GM12873 (cell line): ENCODE results near the gene IGF1R.

Experiments used
- TF ChIP-seq, protein P1 (sequence below): IDR thresholded peaks from 2 replicates; pipeline ENCODE4 v1.5.1; 2012; ENCODE audit warnings: low read depth, mild to moderate bottlenecking, moderate library complexity, low read length, control low read depth; ENCODE audit not compliant: insufficient read depth; ENCODE audit errors: missing control alignments

Gene IGF1R

DNA sequence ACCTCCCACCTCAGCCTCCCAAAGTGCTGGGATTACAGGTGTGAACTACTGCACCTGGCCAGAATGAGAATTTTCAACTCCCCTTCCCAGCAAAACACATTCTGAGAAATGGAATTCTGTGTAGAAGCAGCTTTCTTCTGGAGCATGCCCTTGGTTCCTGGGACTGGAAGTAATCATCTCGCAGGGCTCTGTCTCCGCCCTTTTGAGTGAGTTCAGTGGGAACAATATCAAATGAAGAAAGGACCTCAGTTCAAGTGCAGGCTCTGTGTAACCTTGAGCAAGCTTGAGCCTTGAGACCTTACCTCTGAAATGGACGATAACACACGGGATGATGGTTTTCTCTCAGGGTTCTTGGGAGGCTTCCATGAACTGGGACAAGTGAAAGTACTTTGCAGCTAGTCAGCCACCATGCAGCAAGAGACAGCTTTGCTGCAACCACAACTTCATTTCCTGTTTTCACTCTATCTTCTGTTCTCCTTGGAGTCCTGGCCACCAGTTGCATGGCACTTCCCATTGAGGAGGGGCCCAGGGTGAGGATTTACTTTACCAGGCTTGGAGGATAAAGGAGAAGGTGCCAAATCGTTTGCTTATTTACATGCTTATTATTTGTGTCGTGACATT lies 35.7 kb upstream of the IGF1R start:
- TF ChIP-seq, protein P1, sequence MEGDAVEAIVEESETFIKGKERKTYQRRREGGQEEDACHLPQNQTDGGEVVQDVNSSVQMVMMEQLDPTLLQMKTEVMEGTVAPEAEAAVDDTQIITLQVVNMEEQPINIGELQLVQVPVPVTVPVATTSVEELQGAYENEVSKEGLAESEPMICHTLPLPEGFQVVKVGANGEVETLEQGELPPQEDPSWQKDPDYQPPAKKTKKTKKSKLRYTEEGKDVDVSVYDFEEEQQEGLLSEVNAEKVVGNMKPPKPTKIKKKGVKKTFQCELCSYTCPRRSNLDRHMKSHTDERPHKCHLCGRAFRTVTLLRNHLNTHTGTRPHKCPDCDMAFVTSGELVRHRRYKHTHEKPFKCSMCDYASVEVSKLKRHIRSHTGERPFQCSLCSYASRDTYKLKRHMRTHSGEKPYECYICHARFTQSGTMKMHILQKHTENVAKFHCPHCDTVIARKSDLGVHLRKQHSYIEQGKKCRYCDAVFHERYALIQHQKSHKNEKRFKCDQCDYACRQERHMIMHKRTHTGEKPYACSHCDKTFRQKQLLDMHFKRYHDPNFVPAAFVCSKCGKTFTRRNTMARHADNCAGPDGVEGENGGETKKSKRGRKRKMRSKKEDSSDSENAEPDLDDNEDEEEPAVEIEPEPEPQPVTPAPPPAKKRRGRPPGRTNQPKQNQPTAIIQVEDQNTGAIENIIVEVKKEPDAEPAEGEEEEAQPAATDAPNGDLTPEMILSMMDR, result no peak

- TF ChIP-seq, protein P1, result no peak
These were observed 33.7 kb upstream of the IGF1R start for GRCh38 chr15:98614681-98615080.

DNA sequence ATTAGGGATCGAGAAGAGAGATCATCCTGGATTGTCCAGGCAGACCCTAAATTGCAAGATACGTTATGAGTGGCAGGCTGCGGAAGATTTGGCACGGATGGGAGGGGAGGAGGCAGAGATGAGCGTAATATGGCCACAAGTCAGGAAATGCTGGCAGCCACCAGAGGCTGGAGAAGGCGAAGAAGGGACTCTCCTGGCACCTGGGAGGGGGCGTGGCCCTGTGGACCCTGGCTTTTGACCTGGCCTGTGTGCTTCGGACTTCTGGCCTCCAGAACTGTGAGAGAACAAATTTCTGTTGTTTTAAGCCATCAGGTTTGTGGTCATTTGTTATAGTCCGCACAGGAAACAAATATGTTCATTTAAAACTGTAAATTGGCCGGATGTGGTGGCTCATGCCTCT lies 31.9 kb upstream of the IGF1R start:
- TF ChIP-seq, protein P1, result no peak

DNA sequence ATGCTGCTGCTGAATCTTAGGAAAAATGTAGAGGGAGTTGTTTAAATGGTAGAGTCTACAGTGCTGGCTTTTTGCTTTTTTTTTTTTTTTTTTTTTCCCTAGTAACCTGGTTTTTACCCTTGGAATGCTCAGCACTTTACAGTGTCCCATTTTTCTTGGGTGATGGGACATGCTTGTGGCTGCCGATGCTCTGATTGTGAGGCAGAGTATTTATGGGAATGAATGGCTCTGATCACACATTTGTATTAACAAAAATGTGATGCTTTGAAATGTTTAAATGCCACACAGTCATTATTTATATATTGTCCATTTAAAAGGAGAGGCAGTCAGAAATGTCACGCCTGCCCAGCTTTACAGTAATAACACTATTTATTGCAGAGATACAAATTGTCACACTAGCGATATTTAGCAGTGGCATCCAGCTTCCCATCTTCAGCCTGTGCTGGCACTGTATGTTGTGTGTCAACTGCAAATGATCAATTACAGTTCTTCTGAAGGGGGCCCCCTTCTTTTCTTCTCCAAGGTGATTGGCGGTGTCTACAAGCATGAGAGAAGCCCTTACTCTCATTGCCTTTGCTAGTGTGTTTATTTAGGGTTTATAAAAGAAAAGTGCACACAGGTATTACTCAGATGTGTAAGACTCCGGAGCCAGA lies 30.9 kb upstream of the IGF1R start:
- TF ChIP-seq, protein P1, result no peak

DNA sequence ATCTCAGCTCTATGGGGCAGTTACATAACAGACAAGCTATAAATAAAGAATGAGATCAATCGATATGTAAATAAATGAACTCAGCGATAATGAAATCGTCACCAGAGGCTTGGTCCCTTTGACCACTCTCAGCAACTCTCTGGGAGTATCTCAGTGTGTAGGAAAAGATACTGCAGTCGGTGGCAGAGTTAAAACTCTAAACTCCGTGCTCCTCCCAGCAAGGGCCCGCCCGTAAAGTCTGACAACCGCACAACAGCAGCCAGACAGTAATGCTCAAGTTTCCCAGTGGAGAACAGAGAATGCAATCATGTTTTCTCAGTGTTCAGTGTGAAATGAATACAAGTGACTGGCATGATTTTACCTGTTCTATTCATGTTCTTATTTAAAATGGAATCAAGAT lies 28.3 kb upstream of the IGF1R start:
- TF ChIP-seq, protein P1, result no peak

DNA sequence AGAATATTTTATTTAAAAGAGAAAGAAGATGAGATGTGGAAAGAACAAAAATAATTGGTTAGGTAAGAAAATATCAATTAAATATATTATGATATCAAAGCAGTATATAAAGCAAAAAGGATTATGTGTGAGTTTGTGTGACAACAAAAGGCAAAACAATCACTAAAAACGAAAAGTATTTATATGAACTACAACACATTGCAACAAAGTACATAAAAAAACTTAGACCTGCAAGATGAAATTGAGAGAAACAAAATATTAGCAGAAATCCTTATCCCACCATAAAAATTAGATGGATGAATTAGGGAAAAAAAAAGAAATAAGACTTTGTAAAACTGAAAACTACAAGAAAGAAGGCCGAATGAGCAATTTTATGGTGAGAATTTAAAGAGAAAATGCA lies 27.3 kb upstream of the IGF1R start:
- TF ChIP-seq, protein P1, result no peak

DNA sequence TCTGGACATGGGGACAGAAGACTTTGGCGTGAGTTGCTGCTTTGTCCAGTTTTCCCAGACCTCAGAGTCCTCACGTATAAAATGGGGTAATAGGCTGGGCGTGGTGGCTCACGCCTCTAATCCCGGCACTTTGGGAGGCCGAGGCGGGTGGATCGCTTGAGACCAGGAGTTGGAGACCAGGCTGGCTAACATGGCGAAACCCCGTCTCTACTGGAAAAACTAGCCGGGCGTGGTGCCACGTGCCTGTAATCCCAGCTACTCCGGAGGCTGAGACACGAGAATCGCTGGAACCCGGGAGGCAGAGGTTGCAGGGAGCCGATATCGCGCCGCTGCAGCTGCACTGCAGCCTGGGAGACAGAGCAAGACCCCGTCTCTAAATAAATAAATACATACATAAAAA lies 22.7 kb upstream of the IGF1R start:
- TF ChIP-seq, protein P1, result no peak
